ENCODE data around the gene CLEC4D. TPM values are rescaled to one million over a fixed set of nuclear protein-coding genes. Genes with fewer than 3 reads are reported as not detected.

The CLEC4D gene
- total RNA-seq, 4 donors from 2014 or later = 0.87 to 3.6 TPM; not detected in 2

DNA sequence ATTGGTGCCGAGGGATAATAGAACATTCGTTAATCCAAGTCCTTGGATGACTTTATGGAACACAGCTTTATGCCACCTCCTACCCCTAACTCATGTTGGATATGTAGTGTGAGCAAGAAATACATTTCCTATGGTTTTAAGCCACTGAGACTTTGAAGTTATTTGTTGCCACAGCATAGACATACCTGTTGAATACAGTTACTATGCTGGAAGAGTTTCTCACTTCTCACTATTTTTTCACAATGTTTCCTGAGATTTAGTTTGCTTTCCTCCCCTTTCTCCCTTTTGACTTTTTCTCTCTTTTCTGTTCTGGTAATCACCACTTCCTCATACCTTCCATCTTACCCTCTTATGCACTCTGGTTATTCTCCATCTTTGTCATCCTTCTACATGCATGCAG, 34.9 kb downstream of the CLEC4D start:
- Histone ChIP-seq H3K4me3 (no peak overlapping the region), H3K27ac (no peak overlapping the region), H3K36me3 (no peaks in the 10 kb centered on the region), H3K27me3 (no peaks in the 10 kb centered on the region), H3K9me3 (no peaks in the 10 kb centered on the region), H3K4me1 (no peaks in the 10 kb centered on the region)
- no peak for TF ChIP-seq POLR2A (IDR thresholded peaks at IDR 0.05)
- TF ChIP-seq, protein P1, sequence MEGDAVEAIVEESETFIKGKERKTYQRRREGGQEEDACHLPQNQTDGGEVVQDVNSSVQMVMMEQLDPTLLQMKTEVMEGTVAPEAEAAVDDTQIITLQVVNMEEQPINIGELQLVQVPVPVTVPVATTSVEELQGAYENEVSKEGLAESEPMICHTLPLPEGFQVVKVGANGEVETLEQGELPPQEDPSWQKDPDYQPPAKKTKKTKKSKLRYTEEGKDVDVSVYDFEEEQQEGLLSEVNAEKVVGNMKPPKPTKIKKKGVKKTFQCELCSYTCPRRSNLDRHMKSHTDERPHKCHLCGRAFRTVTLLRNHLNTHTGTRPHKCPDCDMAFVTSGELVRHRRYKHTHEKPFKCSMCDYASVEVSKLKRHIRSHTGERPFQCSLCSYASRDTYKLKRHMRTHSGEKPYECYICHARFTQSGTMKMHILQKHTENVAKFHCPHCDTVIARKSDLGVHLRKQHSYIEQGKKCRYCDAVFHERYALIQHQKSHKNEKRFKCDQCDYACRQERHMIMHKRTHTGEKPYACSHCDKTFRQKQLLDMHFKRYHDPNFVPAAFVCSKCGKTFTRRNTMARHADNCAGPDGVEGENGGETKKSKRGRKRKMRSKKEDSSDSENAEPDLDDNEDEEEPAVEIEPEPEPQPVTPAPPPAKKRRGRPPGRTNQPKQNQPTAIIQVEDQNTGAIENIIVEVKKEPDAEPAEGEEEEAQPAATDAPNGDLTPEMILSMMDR (IDR thresholded peaks at IDR 0.05) = no peak
- TF ChIP-seq EP300 (IDR thresholded peaks at IDR 0.05) = no peak
- no peak for DNase-seq (ENCODE audit: low spot score in 2 of 2)
- WGBS, 2 donors = 94 to 97% methylated on average over 2 of the region's 2 CpGs

DNA sequence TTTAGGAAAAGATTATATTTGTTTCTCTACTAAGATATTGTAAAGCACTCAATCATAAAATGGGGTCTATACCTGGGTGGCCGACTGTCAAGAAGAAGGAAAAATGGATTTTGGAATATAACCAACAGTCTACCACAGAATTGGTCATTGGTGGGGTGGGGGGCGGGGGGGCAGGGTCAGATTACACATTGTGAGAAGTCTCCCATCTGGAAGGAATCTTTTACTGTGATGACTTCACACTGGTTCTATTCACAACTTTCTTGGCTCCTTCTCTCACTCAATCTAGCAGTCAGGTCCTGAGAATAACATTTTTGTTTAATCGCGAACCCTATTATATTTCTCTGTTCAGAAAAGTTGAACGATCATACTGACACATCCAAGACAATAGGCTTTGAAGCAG, 36.1 kb downstream of the CLEC4D start:
- no peaks in the 10 kb centered on the region for H3K9me3 ChIP-seq
- no peak overlapping the region for H3K4me3 ChIP-seq
- H3K36me3 ChIP-seq = no peaks in the 10 kb centered on the region
- H3K27me3 ChIP-seq = no peaks in the 10 kb centered on the region
- WGBS, 2 donors = 25 to 27% methylated on average over 5 of the region's 5 CpGs
- no peaks in the 10 kb centered on the region for H3K4me1 ChIP-seq
- H3K27ac ChIP-seq = no peak overlapping the region
- TF ChIP-seq EP300 (IDR thresholded peaks at IDR 0.05) (no peak), POLR2A (IDR thresholded peaks at IDR 0.05) (no peak)
- TF ChIP-seq, protein P1 (IDR thresholded peaks at IDR 0.05) = no peak
- no peak for DNase-seq (ENCODE audit: low spot score in 2 of 2)

DNA sequence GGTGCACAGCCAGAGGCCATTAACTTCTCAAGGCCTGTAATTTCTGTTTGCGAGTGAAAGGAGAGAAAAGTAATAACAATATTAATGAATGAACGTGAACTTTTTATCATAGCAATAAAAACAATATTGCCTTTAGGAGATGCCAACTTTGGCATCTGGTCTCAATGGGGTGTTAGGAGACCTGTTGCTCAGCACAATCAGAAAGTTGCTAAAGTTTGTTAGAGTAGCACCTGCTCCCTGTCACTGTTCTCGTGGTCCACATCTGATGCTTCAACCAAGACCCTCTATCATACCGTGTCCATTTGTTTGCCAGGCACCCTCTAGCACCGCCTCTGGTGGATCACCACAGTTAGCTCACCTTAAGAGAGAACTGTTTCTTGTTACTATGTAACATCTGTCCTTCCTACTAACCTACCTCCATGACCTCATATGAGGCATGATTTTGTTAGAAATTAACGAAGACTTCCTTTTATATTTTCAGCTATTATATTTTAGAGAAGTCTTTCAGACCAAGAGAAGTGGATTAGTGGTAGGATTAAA, 39.9 kb downstream of the CLEC4D start:
- no peaks in the 10 kb centered on the region for H3K27me3 ChIP-seq
- TF ChIP-seq, protein P1 (IDR thresholded peaks at IDR 0.05) = no peak
- no peak for TF ChIP-seq EP300 (IDR thresholded peaks at IDR 0.05)
- TF ChIP-seq POLR2A (IDR thresholded peaks at IDR 0.05) = no peak
- H3K9me3 ChIP-seq = no peaks in the 10 kb centered on the region
- 62 to 64% methylated on average over 6 of the region's 6 CpGs for WGBS, 2 donors
- H3K4me1 ChIP-seq = no peaks in the 10 kb centered on the region
- no peak overlapping the region for H3K4me3 ChIP-seq
- no peak overlapping the region for H3K27ac ChIP-seq
- DNase-seq (ENCODE audit: low spot score in 2 of 2) = no peak
- no peaks in the 10 kb centered on the region for H3K36me3 ChIP-seq

DNA sequence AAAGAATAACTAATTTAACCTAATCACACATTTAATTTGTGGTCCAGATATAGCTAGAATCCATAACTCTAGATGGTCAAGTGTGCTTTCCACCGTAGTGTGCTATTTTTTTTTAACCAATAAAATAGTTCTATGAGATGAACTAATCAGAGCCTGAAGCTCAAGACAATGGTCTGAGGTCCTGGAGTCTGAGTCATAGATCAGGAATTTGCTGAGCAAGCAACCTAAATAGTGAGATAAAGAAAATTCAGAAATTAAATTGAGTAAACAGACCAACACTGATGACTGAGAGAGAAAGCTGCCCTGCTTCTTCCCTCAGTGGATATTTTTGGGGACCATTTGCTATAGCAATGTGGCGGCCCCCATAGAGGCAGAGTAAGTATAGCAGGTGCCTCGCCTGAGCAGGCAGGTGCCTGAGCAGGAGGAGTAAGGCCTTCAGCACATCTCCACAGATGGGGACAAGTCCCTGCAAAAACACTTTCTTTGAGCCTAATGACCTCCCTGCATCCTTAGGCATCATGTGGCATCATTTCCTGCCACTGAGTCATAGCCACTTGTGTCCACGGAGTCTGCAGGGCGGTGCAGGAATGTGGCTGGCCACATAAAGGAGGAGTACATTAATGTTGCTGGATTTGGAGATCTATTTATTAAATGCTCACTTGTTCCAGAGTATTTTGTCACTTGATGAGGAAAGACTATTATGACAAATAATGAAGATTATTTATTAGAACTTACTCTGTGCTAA, 41.3 kb downstream of the CLEC4D start:
- Histone ChIP-seq H3K9me3 (no peaks in the 10 kb centered on the region), H3K36me3 (no peaks in the 10 kb centered on the region), H3K27ac (no peak overlapping the region), H3K4me1 (no peaks in the 10 kb centered on the region), H3K27me3 (no peaks in the 10 kb centered on the region), H3K4me3 (no peak overlapping the region)
- no peak for DNase-seq (ENCODE audit: low spot score in 2 of 2)
- TF ChIP-seq, protein P1 (IDR thresholded peaks at IDR 0.05) = no peak
- no peak for TF ChIP-seq EP300 (IDR thresholded peaks at IDR 0.05)
- WGBS, 2 donors = 77 to 83% methylated on average over 5 of the region's 5 CpGs

DNA sequence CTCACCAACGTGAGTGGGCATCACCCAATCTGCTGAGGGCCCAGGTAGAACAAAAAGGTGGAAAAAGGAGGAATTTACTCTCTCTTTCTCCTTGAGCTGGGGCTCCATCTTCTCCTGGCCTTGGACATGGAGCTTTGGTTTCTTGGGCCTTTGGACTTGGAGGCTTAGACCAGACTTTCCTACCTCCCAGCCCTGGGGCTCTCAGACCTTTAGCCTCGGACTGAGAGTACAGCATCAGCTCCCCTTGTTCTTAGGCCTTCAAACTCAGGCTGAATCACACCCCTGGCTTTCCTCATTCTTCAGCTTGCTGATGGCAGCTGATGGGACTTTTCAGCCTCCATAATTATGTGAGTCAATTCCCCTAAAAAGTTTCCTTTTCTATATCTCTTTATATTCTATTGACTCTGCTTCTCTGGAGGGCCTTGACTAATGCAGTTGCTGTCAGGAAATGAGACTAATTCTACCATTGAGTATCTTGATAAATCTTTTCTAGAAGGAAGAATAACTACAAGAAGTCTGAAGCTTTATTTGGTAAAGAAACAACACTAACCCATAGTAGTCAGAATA, 43.3 kb downstream of the CLEC4D start:
- Histone ChIP-seq H3K4me1 (no peaks in the 10 kb centered on the region), H3K9me3 (peaks cover 0 to under 1% (median 0%) of the 10 kb centered on the region in 4 donors), H3K4me3 (no peak overlapping the region), H3K36me3 (no peaks in the 10 kb centered on the region), H3K27me3 (no peaks in the 10 kb centered on the region), H3K27ac (no peak overlapping the region)
- WGBS, 2 donors = 66 to 72% methylated on average over 2 of the region's 2 CpGs
- DNase-seq (ENCODE audit: low spot score in 2 of 2) = no peak
- TF ChIP-seq, protein P1 (IDR thresholded peaks at IDR 0.05) = no peak
- no peak for TF ChIP-seq POLR2A (IDR thresholded peaks at IDR 0.05)
- no peak for TF ChIP-seq EP300 (IDR thresholded peaks at IDR 0.05)
